K562 treated with DMSO at 1 percent for 12 hours (cell line): ENCODE results near the gene SERPINB1. TPM values are rescaled to one million over a fixed set of nuclear protein-coding genes. Genes with fewer than 3 reads are reported as not detected.

Source experiments
- total RNA-seq: library from RNA; unstranded; fragments of 300-600 nt; gene quantifications from 2 replicates; pipeline ENCODE4 v1.2.3, GENCODE V29; 2022; ENCODE audit not compliant: insufficient read depth

Gene SERPINB1
- total RNA-seq = 52.0 and 79.9 TPM in 2 replicates

GRCh38 chr6:2841264-2842138 lies at the start of gene SERPINB1:
Gene SERPINB1, minus strand, starts transcription at chr6:2841863. Its CDS starts 1,277 bp downstream, at chr6:2840586.

Other genes with a start within 250 kb of the SERPINB1 start
- gene MYLK4, start 90.9 kb downstream of the SERPINB1 start, total RNA-seq = 0.51 TPM in 1 of 2 replicates, not detected in the other
- 42.4 and 67.2 TPM in 2 replicates for gene WRNIP1, start 76.5 kb downstream of the SERPINB1 start, total RNA-seq
- 12.4 and 29.8 TPM in 2 replicates for gene SERPINB9, start 61.4 kb upstream of the SERPINB1 start, total RNA-seq
- gene SERPINB6, start 129.7 kb upstream of the SERPINB1 start, total RNA-seq = 214 and 227 TPM in 2 replicates
- 204 and 218 TPM in 2 replicates for gene NQO2, start 158.0 kb upstream of the SERPINB1 start, total RNA-seq
- 17.2 and 37.1 TPM in 2 replicates for gene RIPK1, start 226.6 kb upstream of the SERPINB1 start, total RNA-seq